Pulmonary artery endothelial cell (primary cell): ENCODE data around the gene TRIM56. TPM values are rescaled to one million over a fixed set of nuclear protein-coding genes. Genes with fewer than 3 reads are reported as not detected.
A peak's percentile ranks its signal among the peaks of the same experiment; 100 is the strongest.
"Not testable (repeated sequence)": the region's sequence is repeated elsewhere in the genome, so short reads cannot be mapped to it uniquely, and the experiment has no call there.

ENCODE experiments used
- DNase-seq: peaks from one replicate; pipeline ENCODE4 v3.0.0-alpha.2; 2011; ENCODE audit warnings: low read depth, low spot score
- total RNA-seq: library from RNA; depleted of rRNA; stranded (reverse); fragments of >200 nt; gene quantifications from 2 replicates; pipeline ENCODE4 v1.2.3, GENCODE V29; 2014

TRIM56 gene
- total RNA-seq, 1 donor from 2014 or later, result 14.0 TPM

- DNase-seq, result not testable (repeated sequence)
These were observed 27.9 kb downstream of the TRIM56 start for GRCh38 chr7:101113140-101113539.

- no peak for DNase-seq
These were observed 28.6 kb downstream of the TRIM56 start for GRCh38 chr7:101113836-101114235.

GRCh38 chr7:101114492-101114891, 29.2 kb downstream of the TRIM56 start:
- no peak for DNase-seq

GRCh38 chr7:101115215-101115614, 29.9 kb downstream of the TRIM56 start:
- no peak for DNase-seq

GRCh38 chr7:101116898-101117297, 31.6 kb downstream of the TRIM56 start:
- no peak for DNase-seq

GRCh38 chr7:101118856-101119255, 33.6 kb downstream of the TRIM56 start:
- no peak for DNase-seq

- DNase-seq, result no peak
These were observed 34.6 kb downstream of the TRIM56 start for GRCh38 chr7:101119876-101120275.

GRCh38 chr7:101120315-101120714, 35.0 kb downstream of the TRIM56 start:
- no peak for DNase-seq

- not testable (repeated sequence) for DNase-seq
These were observed 36.3 kb downstream of the TRIM56 start for GRCh38 chr7:101121631-101121990.

- peak; percentile 98 for DNase-seq
These were observed 37.0 kb downstream of the TRIM56 start for GRCh38 chr7:101121991-101122932.

GRCh38 chr7:101122933-101123702, 37.8 kb downstream of the TRIM56 start:
- no peak for DNase-seq

- DNase-seq, result no peak
These were observed 38.4 kb downstream of the TRIM56 start for GRCh38 chr7:101123703-101124068.

GRCh38 chr7:101124376-101125056, 39.2 kb downstream of the TRIM56 start:
- peak; percentile 83 for DNase-seq

GRCh38 chr7:101125989-101126650, 40.8 kb downstream of the TRIM56 start:
- DNase-seq, result peak; percentile 86

GRCh38 chr7:101126651-101127459, 41.6 kb downstream of the TRIM56 start, which contains the start of gene SERPINE1:
Gene SERPINE1, plus strand, starts transcription at chr7:101127104. Its CDS starts 1,290 bp downstream, at chr7:101128394.
- DNase-seq, result peak; percentile 100

- no peak for DNase-seq
These were observed 42.3 kb downstream of the TRIM56 start for GRCh38 chr7:101127460-101128039.

GRCh38 chr7:101128040-101128834, 43.0 kb downstream of the TRIM56 start:
- no peak for DNase-seq

- no peak for DNase-seq
These were observed 44.4 kb downstream of the TRIM56 start for GRCh38 chr7:101129603-101130117.
